A549 (cell line): Measurements from ENCODE around the gene CTDSPL.

Source experiments
- BHLHE40 ChIP-seq: IDR thresholded peaks from 2 replicates; pipeline ENCODE4 v1.6.1; 2012; ENCODE audit warnings: low read depth, low read length, inconsistent platforms
- CEBPB ChIP-seq, 2 experiments: fragments of >200 bp in 1 of 2; sonication (Bioruptor Twin) in 1 of 2; formaldehyde crosslinking in 1 of 2; IDR thresholded peaks; 2 replicates each; pipeline ENCODE4 v1.6.1; 2012 to 2016
- CHD2 ChIP-seq: fragments of 150-350 bp; IDR thresholded peaks from 2 replicates; pipeline ENCODE4 v1.6.1; 2014; ENCODE audit warnings: low read length; ENCODE audit not compliant: partially characterized antibody
- CTCF ChIP-seq: fragments of >200 bp; sonication (Bioruptor Twin); formaldehyde crosslinking; IDR thresholded peaks from 3 replicates; pipeline ENCODE4 v1.5.1; 2016
- EP300 ChIP-seq, 2 experiments: fragments of >200 bp; sonication (Bioruptor Twin); formaldehyde crosslinking; IDR thresholded peaks; 2 replicates in 1 of 2; 3 replicates in 1 of 2; pipeline ENCODE4 v1.6.1; 2016 to 2017
- HOXB5 ChIP-seq: fragments of 250-450 bp; sonication (Bioruptor Pico); IDR thresholded peaks from 2 replicates; pipeline ENCODE4 v1.5.0; 2020; ENCODE audit warnings: mild to moderate bottlenecking, moderate library complexity
- JUNB ChIP-seq: fragments of >200 bp; sonication (Bioruptor Twin); formaldehyde crosslinking; IDR thresholded peaks from 2 replicates; pipeline ENCODE4 v1.6.1; 2016
- KDM1A ChIP-seq: fragments of 200-600 bp; sonication (generic); IDR thresholded peaks from 2 replicates; pipeline ENCODE4 v1.6.1; 2016; ENCODE audit warnings: low read depth, mild to moderate bottlenecking
- POLR2A ChIP-seq: IDR thresholded peaks from 2 replicates; pipeline ENCODE4 v1.6.1; 2012; ENCODE audit warnings: mild to moderate bottlenecking, low read length
- RAD21 ChIP-seq, 2 experiments: fragments of >200 bp in 1 of 2; sonication (Bioruptor Twin) in 1 of 2; formaldehyde crosslinking in 1 of 2; IDR thresholded peaks in 1 of 2; conservative IDR thresholded peaks in 1 of 2; 2 replicates in 1 of 2; 3 replicates in 1 of 2; pipeline ENCODE4 v1.6.1; 2012 to 2018; ENCODE audit warnings: inconsistent platforms in 1 of 2
- REST ChIP-seq: fragments of 200-600 bp; sonication (generic); IDR thresholded peaks from 2 replicates; pipeline ENCODE4 v1.6.1; 2016; ENCODE audit warnings: antibody characterized with exemption, mild to moderate bottlenecking, moderate library complexity
- RFX5 ChIP-seq: fragments of 450-650 bp; IDR thresholded peaks from 2 replicates; pipeline ENCODE4 v1.7.1; 2014; ENCODE audit warnings: antibody characterized with exemption, mild to moderate bottlenecking, moderate library complexity
- RNF2 ChIP-seq: fragments of 200-600 bp; sonication (generic); IDR thresholded peaks from 2 replicates; pipeline ENCODE4 v1.6.1; 2016; ENCODE audit warnings: low read depth, mild to moderate bottlenecking, antibody characterized with exemption, moderate library complexity, borderline replicate concordance
- SMC3 ChIP-seq: fragments of >200 bp; sonication (Bioruptor Twin); formaldehyde crosslinking; IDR thresholded peaks from 3 replicates; pipeline ENCODE4 v1.6.1; 2018; ENCODE audit warnings: inconsistent platforms

- TF ChIP-seq CTCF (no peak), CEBPB (IDR thresholded peaks at IDR 0.05) (no peak), REST (no peak), BHLHE40 (no peak), HOXB5 (CRISPR knock-in tag) (no peak), POLR2A (no peak), RFX5 (no peak), JUNB (no peak), KDM1A (no peak), SMC3 (no peak), CHD2 (no peak), RAD21 (conservative IDR thresholded peaks at IDR 0.05 in 1 of 2, IDR thresholded peaks at IDR 0.05 in 1 of 2) (no peak), EP300 (IDR thresholded peaks at IDR 0.05) (no peak), RNF2 (no peak)
Observed at GRCh38 chr3:37964716-37965115, 103.0 kb downstream of the CTDSPL start.
